ENCODE measurements around the gene LAMB1.

GRCh38 chr7:108020585-108020984 is 17.6 kb upstream of the LAMB1 start:
- TF ChIP-seq CTCF (conservative IDR thresholded peaks at IDR 0.05 in 1 of 2, IDR thresholded peaks at IDR 0.05 in 1 of 2; ENCODE audit: extremely low read depth in 1 of 2, insufficient read depth in 1 of 2, low read depth in 1 of 2, low read length in 2 of 2) (no peak), EZH2 (IDR thresholded peaks at IDR 0.05; ENCODE audit: borderline replicate concordance, low read length) (no peak)
